H1 (cell line): Measurements from ENCODE around the gene PHLDB3. TPM values are rescaled to one million over a fixed set of nuclear protein-coding genes. Genes with fewer than 3 reads are reported as not detected.

ENCODE experiments used
- CTCF ChIA-PET: fragments of 300-600 bp; sonication (Branson Sonifier 250); formaldehyde crosslinking; loops from one replicate; lab custom pipeline; 2021; ENCODE audit not compliant: partially characterized antibody; lab: Charles Lee
- POLR2A ChIA-PET: fragments of 300-600 bp; sonication (Branson Sonifier 250); formaldehyde crosslinking; loops from one replicate; lab custom pipeline; 2021; ENCODE audit warnings: inconsistent platforms; ENCODE audit not compliant: partially characterized antibody; lab: Charles Lee
- DNase-seq, 2 experiments: peaks; one replicate each; pipeline versions ENCODE4 v3.0.0 to v3.0.0-alpha.2; 2010 to 2022; ENCODE audit warnings: low spot score in 2 of 2, low read depth in 1 of 2, mixed read lengths in 1 of 2
- FAIRE-seq: peaks from 2 replicates; lab custom pipeline; 2011; peaks lifted over from hg19 to GRCh38; lab: Jason Lieb, UNC
- H2AFZ ChIP-seq: 2 replicates; pipeline ENCODE4 v1.8.1; 2012; ENCODE audit warnings: low read length, inconsistent platforms
- H2AK5ac ChIP-seq: 2 replicates; pipeline ENCODE4 v1.6.1; 2013; ENCODE audit warnings: low read depth, low read length
- H2BK120ac ChIP-seq: replicated peaks from 2 replicates; pipeline ENCODE3; 2013; ENCODE audit warnings: low read depth, low read length, inconsistent platforms
- H2BK12ac ChIP-seq: 2 replicates; pipeline ENCODE4 v1.6.1; 2013; ENCODE audit warnings: low read depth, low read length
- H2BK15ac ChIP-seq: 2 replicates; pipeline ENCODE4 v1.6.1; 2013; ENCODE audit warnings: low read length
- H2BK20ac ChIP-seq: 2 replicates; pipeline ENCODE4 v1.6.1; 2013; ENCODE audit warnings: low read length
- H2BK5ac ChIP-seq: 2 replicates; pipeline ENCODE4 v1.6.1; 2013; ENCODE audit warnings: low read depth, low read length
- H3K14ac ChIP-seq: 2 replicates; pipeline ENCODE4 v1.6.1; 2013; ENCODE audit warnings: inconsistent platforms; ENCODE audit not compliant: insufficient read length
- H3K18ac ChIP-seq: 2 replicates; pipeline ENCODE4 v1.6.1; 2013; ENCODE audit warnings: low read length; ENCODE audit errors: extremely low read depth
- H3K23ac ChIP-seq: 2 replicates; pipeline ENCODE4 v1.6.1; 2013; ENCODE audit warnings: inconsistent platforms; ENCODE audit not compliant: insufficient read length
- H3K23me2 ChIP-seq: 2 replicates; pipeline ENCODE4 v1.6.1; 2013; ENCODE audit warnings: low read depth, low read length
- H3K27ac ChIP-seq: 2 replicates; pipeline ENCODE4 v1.6.1; 2011; ENCODE audit warnings: low read depth, low read length, inconsistent platforms
- H3K27me3 ChIP-seq, 4 experiments: replicated peaks in 1 of 4; 1 replicate in 1 of 4; 2 replicates in 3 of 4; pipeline versions ENCODE4 v1.6.1 to v1.8.1; 2011 to 2013; ENCODE audit warnings: low read length in 3 of 4, mild to moderate bottlenecking in 3 of 4, inconsistent platforms in 2 of 4, mixed read lengths in 2 of 4, moderate library complexity in 1 of 4; ENCODE audit not compliant: control insufficient read depth in 3 of 4, insufficient read depth in 3 of 4; ENCODE audit errors: extremely low read depth in 1 of 4
- H3K36me3 ChIP-seq, 4 experiments: 2 replicates each; pipeline versions ENCODE4 v1.6.1 to v1.8.1; 2011 to 2013; ENCODE audit warnings: mild to moderate bottlenecking in 4 of 4, low read length in 3 of 4, moderate library complexity in 2 of 4, control low read depth in 1 of 4, inconsistent platforms in 1 of 4; ENCODE audit not compliant: insufficient read depth in 4 of 4, control insufficient read depth in 2 of 4
- H3K4ac ChIP-seq: replicated peaks from 2 replicates; pipeline ENCODE3; 2013; ENCODE audit warnings: low read length, low read depth, mixed read lengths, inconsistent platforms; ENCODE audit not compliant: insufficient read length
- H3K4me1 ChIP-seq, 4 experiments: replicated peaks in 1 of 4; 1 replicate in 1 of 4; 2 replicates in 3 of 4; pipeline versions ENCODE4 v1.6.1 to v1.8.1; 2011 to 2013; ENCODE audit warnings: low read length in 3 of 4, inconsistent platforms in 2 of 4, mixed read lengths in 1 of 4; ENCODE audit not compliant: insufficient read depth in 4 of 4, control insufficient read depth in 3 of 4
- H3K4me2 ChIP-seq, 2 experiments: 2 replicates each; pipeline versions ENCODE4 v1.6.1 to v1.8.1; 2011 to 2013; ENCODE audit warnings: low read depth in 2 of 2, low read length in 2 of 2, control low read depth in 1 of 2, inconsistent platforms in 1 of 2, mild to moderate bottlenecking in 1 of 2; ENCODE audit not compliant: insufficient read depth in 1 of 2
- H3K4me3 ChIP-seq, 4 experiments: fragments of 200-600, 300-600 bp in 1 of 4; sonication (generic), shearing (Covaris generic), sonication (Bioruptor Twin) in 1 of 4; 2 replicates each; pipeline versions ENCODE4 v1.5.1 to v1.8.1; 2011 to 2016; ENCODE audit warnings: low read length in 4 of 4, low read depth in 3 of 4, control low read depth in 2 of 4, inconsistent platforms in 2 of 4, mild to moderate bottlenecking in 2 of 4, mixed read lengths in 1 of 4, moderate library complexity in 1 of 4; ENCODE audit not compliant: insufficient read depth in 2 of 4; ENCODE audit errors: extremely low read depth in 1 of 4
- H3K56ac ChIP-seq: replicated peaks from 2 replicates; pipeline ENCODE3; 2013; ENCODE audit warnings: low read depth, mild to moderate bottlenecking, mixed read lengths, low read length, inconsistent platforms; ENCODE audit not compliant: insufficient read length
- H3K79me1 ChIP-seq: 2 replicates; pipeline ENCODE4 v1.6.1; 2013; ENCODE audit warnings: low read depth, low read length, control low read depth
- H3K79me2 ChIP-seq, 2 experiments: 2 replicates each; pipeline versions ENCODE4 v1.6.1 to v1.8.1; 2012 to 2013; ENCODE audit warnings: low read length in 2 of 2, mild to moderate bottlenecking in 2 of 2, inconsistent platforms in 1 of 2; ENCODE audit not compliant: insufficient read depth in 2 of 2, control insufficient read depth in 1 of 2
- H3K9ac ChIP-seq, 4 experiments: replicated peaks in 1 of 4; 1 replicate in 1 of 4; 2 replicates in 3 of 4; pipeline versions ENCODE4 v1.6.1 to v1.8.1; 2011 to 2013; ENCODE audit warnings: low read depth in 3 of 4, low read length in 3 of 4, control low read depth in 2 of 4, mild to moderate bottlenecking in 2 of 4, moderate library complexity in 2 of 4, inconsistent platforms in 1 of 4; ENCODE audit errors: extremely low read depth in 1 of 4
- H3K9me3 ChIP-seq, 2 experiments: 2 replicates each; pipeline versions ENCODE4 v1.6.1 to v1.8.1; 2012 to 2013; ENCODE audit warnings: mild to moderate bottlenecking in 2 of 2, moderate library complexity in 2 of 2, control low read depth in 1 of 2, inconsistent platforms in 1 of 2, low read depth in 1 of 2, low read length in 1 of 2, mixed read lengths in 1 of 2; ENCODE audit not compliant: insufficient read depth in 2 of 2
- H4K20me1 ChIP-seq, 2 experiments: replicated peaks in 1 of 2; 2 replicates each; pipeline versions ENCODE3 to v1.8.1; 2011 to 2013; ENCODE audit warnings: inconsistent platforms in 2 of 2, low read length in 2 of 2, mild to moderate bottlenecking in 1 of 2; ENCODE audit not compliant: insufficient read depth in 2 of 2, control insufficient read depth in 1 of 2
- H4K5ac ChIP-seq: 2 replicates; pipeline ENCODE4 v1.6.1; 2013; ENCODE audit warnings: low read length, low read depth, mixed read lengths, inconsistent platforms; ENCODE audit not compliant: insufficient read length
- H4K8ac ChIP-seq: 2 replicates; pipeline ENCODE4 v1.8.0; 2013; ENCODE audit warnings: mild to moderate bottlenecking, moderate library complexity, low read length, inconsistent platforms; ENCODE audit not compliant: insufficient read depth; ENCODE audit errors: extremely low read depth
- H4K91ac ChIP-seq: replicated peaks from 2 replicates; pipeline ENCODE3; 2013; ENCODE audit warnings: low read length, mixed read lengths, inconsistent platforms; ENCODE audit not compliant: insufficient read length
- BACH1 ChIP-seq: IDR thresholded peaks from 2 replicates; pipeline ENCODE4 v1.6.1; 2012; ENCODE audit warnings: low read length, improper control_type of control experiment
- BRCA1 ChIP-seq: IDR thresholded peaks from 2 replicates; pipeline ENCODE4 v1.6.1; 2012; ENCODE audit warnings: low read depth, low read length, improper control_type of control experiment
- CHD2 ChIP-seq: IDR thresholded peaks from 2 replicates; pipeline ENCODE4 v1.6.1; 2012; ENCODE audit warnings: low read length, improper control_type of control experiment
- HDAC2 ChIP-seq, 2 experiments: fragments of 300-600 bp in 1 of 2; sonication (generic) in 1 of 2; IDR thresholded peaks; 2 replicates each; pipeline ENCODE4 v1.6.1; 2011 to 2012; ENCODE audit warnings: low read depth in 2 of 2, low read length in 2 of 2, mild to moderate bottlenecking in 2 of 2, moderate library complexity in 2 of 2, borderline replicate concordance in 1 of 2, inconsistent platforms in 1 of 2
- POU5F1 ChIP-seq: IDR thresholded peaks from 2 replicates; pipeline ENCODE4 v1.6.1; 2011; ENCODE audit warnings: low read depth, mild to moderate bottlenecking, low read length, moderate library complexity
- RXRA ChIP-seq: IDR thresholded peaks from 2 replicates; pipeline ENCODE4 v1.6.1; 2011; ENCODE audit warnings: low read depth, mild to moderate bottlenecking, low read length, moderate library complexity; ENCODE audit not compliant: insufficient read depth
- WGBS, 2 experiments: shearing (Covaris generic) in 1 of 2; methylation state at CpG; one replicate each; pipeline versions ENCODE4 v1.1.6 to v1.1.7; 2013 to 2015; ENCODE audit warnings: low lambda C conversion rate in 2 of 2, mixed read lengths in 2 of 2, inconsistent platforms in 1 of 2, low coverage in 1 of 2, missing lambda C conversion rate in 1 of 2; ENCODE audit not compliant: insufficient replicate concordance in 2 of 2, insufficient coverage in 1 of 2, insufficient read length in 1 of 2; ENCODE audit errors: extremely low coverage in 1 of 2, missing lambda C conversion rate in 1 of 2; 5-methylcytosine and 5-hydroxymethylcytosine counted together
- polyA plus RNA-seq, 7 experiments: library from polyadenylated mRNA; depleted of rRNA in 3 of 7; stranded (reverse) in 5 of 7; unstranded in 2 of 7; fragments of >200 nt in 5 of 7; fragments of 200-250 nt in 2 of 7; gene quantifications; 1 replicate in 5 of 7; 2 replicates in 1 of 7; 4 replicates in 1 of 7; pipeline versions ENCODE4 v1.2.1 to v1.2.3, GENCODE V29; 2011 to 2013; ENCODE audit warnings: missing spikeins in 2 of 7, mixed read lengths in 2 of 7
- total RNA-seq: library from RNA; stranded (reverse); fragmentation: NEBNext Ultra II Directional; extraction: Animal tissue kit (Norgen Biotek cat#: 25700); gene quantifications from 2 replicates; pipeline ENCODE4 v1.2.1, GENCODE V29; 2021

PHLDB3 gene
- total and polyA plus RNA-seq, 2 of the 8 experiments (the other 6 are each of a cell fraction or from before 2014, with no cell fraction given), result 4.0 to 8.5 TPM

GRCh38 chr19:43445426-43445825, 59.1 kb downstream of the PHLDB3 start:
- Histone ChIP-seq H3K9me3 (no peaks in the 10 kb centered on the region), H3K27me3 (no peaks in the 10 kb centered on the region), H3K79me1 (no peaks in the 10 kb centered on the region), H2BK5ac (no peak overlapping the region), H3K9ac (no peak overlapping the region), H3K23ac (no peak overlapping the region), H3K79me2 (no peaks in the 10 kb centered on the region), H3K23me2 (no peaks in the 10 kb centered on the region), H2BK20ac (no peak overlapping the region), H2AK5ac (no peak overlapping the region), H3K4me3 (no peak overlapping the region), H3K4me1 (no peaks in the 10 kb centered on the region), H2BK12ac (no peak overlapping the region), H4K8ac (no peak overlapping the region), H3K27ac (no peak overlapping the region), H3K36me3 (no peaks in the 10 kb centered on the region), H2BK15ac (no peak overlapping the region), H2AFZ (no peak overlapping the region), H3K56ac (no peak overlapping the region), H3K14ac (no peak overlapping the region), H3K4ac (no peak overlapping the region), H4K91ac (no peak overlapping the region), H4K20me1 (no peaks in the 10 kb centered on the region), H3K4me2 (no peak overlapping the region), H3K18ac (no peak overlapping the region), H2BK120ac (no peak overlapping the region), H4K5ac (no peak overlapping the region)
- DNase-seq (no peak), FAIRE-seq (no peak)
- POLR2A ChIA-PET, result interaction anchor here (1.8 to 2.9 kb wide), 2 partner anchors 74 to 86 kb away, joined by 3 to 15 read pairs; no protein-coding TSS in a partner anchor
- CTCF ChIA-PET, result interaction anchor here (0.7 to 6.5 kb wide), 4 partner anchors 13 to 1489 kb away, joined by 3 to 192 read pairs (median 24); partner anchors contain the start of gene ETHE1
- whole genome bisulfite sequencing, 2 experiments, result 91% methylated on average over 2 of the region's 2 CpGs; no CpG with 5 or more reads in 1 of the 2 experiments
- TF ChIP-seq RXRA (no peak), POU5F1 (no peak), BACH1 (no peak), CHD2 (no peak), HDAC2 (IDR thresholded peaks at IDR 0.05; ENCODE audit: borderline replicate concordance in 1 of 2, low read depth in 2 of 2, low read length in 2 of 2) (no peak), BRCA1 (no peak)
